SU-DHL-6 (cell line): ENCODE data around the gene LRBA.

ENCODE experiments used
- H2AFZ ChIP-seq: fragments of 200-600 bp; sonication (generic); 2 replicates; pipeline ENCODE4 v1.6.1; 2014; ENCODE audit warnings: low read depth, mild to moderate bottlenecking, moderate library complexity, mixed read lengths, antibody characterized with exemption, low read length; ENCODE audit not compliant: severe bottlenecking
- H3F3A ChIP-seq: fragments of 200-600 bp; shearing (Covaris generic); 2 replicates; pipeline ENCODE4 v1.6.0; 2016; ENCODE audit warnings: antibody characterized with exemption, mild to moderate bottlenecking; ENCODE audit not compliant: insufficient read depth
- H3K27ac ChIP-seq: fragments of 200-600 bp; sonication (generic); 2 replicates; pipeline ENCODE4 v1.5.1; 2016; ENCODE audit warnings: low read depth, mild to moderate bottlenecking, low read length, moderate library complexity, mixed read lengths
- H3K27me3 ChIP-seq: fragments of 200-600 bp; sonication (generic), shearing (Covaris generic); 2 replicates; pipeline ENCODE4 v1.6.0; 2014; ENCODE audit warnings: mild to moderate bottlenecking, low read length
- H3K36me3 ChIP-seq: fragments of 200-600 bp; sonication (generic); 2 replicates; pipeline ENCODE4 v1.6.1; 2014; ENCODE audit warnings: mild to moderate bottlenecking, low read length, mixed read lengths
- H3K4me2 ChIP-seq: fragments of 300-600, 200-600 bp; shearing (Covaris generic), sonication (generic); 2 replicates; pipeline ENCODE4 v1.6.0; 2014; ENCODE audit warnings: low read length, low read depth, mild to moderate bottlenecking; ENCODE audit not compliant: poor library complexity, severe bottlenecking
- H3K4me3 ChIP-seq: fragments of 200-600 bp; sonication (generic); 2 replicates; pipeline ENCODE4 v1.5.1; 2014; ENCODE audit warnings: antibody characterized with exemption, low read length, mild to moderate bottlenecking, mixed read lengths; ENCODE audit not compliant: insufficient read depth, poor library complexity, severe bottlenecking
- H3K79me2 ChIP-seq: fragments of 200-600 bp; sonication (generic); 2 replicates; pipeline ENCODE4 v1.6.1; 2014; ENCODE audit warnings: mild to moderate bottlenecking, low read length, moderate library complexity; ENCODE audit not compliant: insufficient read depth
- H3K9ac ChIP-seq: fragments of 200-600 bp; sonication (generic); 2 replicates; pipeline ENCODE4 v1.7.0; 2014; ENCODE audit warnings: mild to moderate bottlenecking, low read length
- H3K9me2 ChIP-seq: fragments of 200-600 bp; sonication (generic); replicated peaks from 2 replicates; pipeline ENCODE4 v1.6.1; 2014; ENCODE audit warnings: low read length; ENCODE audit not compliant: insufficient read depth
- H3K9me3 ChIP-seq: fragments of 200-600 bp; sonication (generic); 2 replicates; pipeline ENCODE4 v1.6.1; 2014; ENCODE audit warnings: low read length, mixed read lengths; ENCODE audit not compliant: insufficient read depth
- H4K20me1 ChIP-seq: fragments of 200-600 bp; sonication (generic); 2 replicates; pipeline ENCODE4 v1.6.1; 2014; ENCODE audit warnings: low read depth, mild to moderate bottlenecking, antibody characterized with exemption, low read length, moderate library complexity, mixed read lengths
- EZH2phosphoT487 ChIP-seq: fragments of 200-600 bp; sonication (generic), shearing (Covaris generic); conservative IDR thresholded peaks from 2 replicates; pipeline ENCODE4 v1.6.1; 2018; ENCODE audit warnings: mild to moderate bottlenecking, antibody characterized with exemption, low read length, moderate library complexity, mixed read lengths
- TF ChIP-seq, protein P1 (sequence below): fragments of 200-600 bp; sonication (generic); IDR thresholded peaks from one replicate; pipeline ENCODE4 v1.5.1; 2017; ENCODE audit warnings: antibody characterized with exemption, mild to moderate bottlenecking, low read length, moderate library complexity; ENCODE audit not compliant: insufficient read depth, poor library complexity, severe bottlenecking

Gene LRBA

DNA sequence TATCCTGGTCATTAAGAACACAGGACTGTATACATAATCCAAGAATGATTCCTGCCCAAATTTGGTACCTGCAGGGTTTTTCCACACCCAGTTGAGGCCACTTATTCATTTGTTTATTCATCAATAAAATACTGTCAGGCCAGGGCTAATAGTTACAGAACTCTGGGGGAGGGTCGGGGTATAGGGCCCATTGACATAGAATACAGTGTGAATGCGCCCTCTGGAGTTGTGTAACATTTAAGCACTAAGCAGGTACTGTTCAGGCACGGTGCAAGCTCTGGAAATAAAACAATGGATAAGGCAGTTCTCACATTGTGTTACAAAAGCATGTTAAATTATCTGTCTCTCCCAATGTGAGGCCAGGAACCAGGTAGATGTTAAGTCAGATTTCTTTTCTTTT lies 30.8 kb upstream of the LRBA start:
- H3K9me3 ChIP-seq = no peaks in the 10 kb centered on the region
- H3K9me2 ChIP-seq = no peaks in the 10 kb centered on the region
- no peaks in the 10 kb centered on the region for H3F3A ChIP-seq
- no peaks in the 10 kb centered on the region for H3K27me3 ChIP-seq
- H3K4me2 ChIP-seq = no peak overlapping the region
- no peak overlapping the region for H3K27ac ChIP-seq
- H3K9ac ChIP-seq = no peak overlapping the region
- H3K36me3 ChIP-seq = no peaks in the 10 kb centered on the region
- H4K20me1 ChIP-seq = no peaks in the 10 kb centered on the region
- H2AFZ ChIP-seq = no peak overlapping the region
- TF ChIP-seq EZH2phosphoT487 = no peak
- TF ChIP-seq, protein P1, sequence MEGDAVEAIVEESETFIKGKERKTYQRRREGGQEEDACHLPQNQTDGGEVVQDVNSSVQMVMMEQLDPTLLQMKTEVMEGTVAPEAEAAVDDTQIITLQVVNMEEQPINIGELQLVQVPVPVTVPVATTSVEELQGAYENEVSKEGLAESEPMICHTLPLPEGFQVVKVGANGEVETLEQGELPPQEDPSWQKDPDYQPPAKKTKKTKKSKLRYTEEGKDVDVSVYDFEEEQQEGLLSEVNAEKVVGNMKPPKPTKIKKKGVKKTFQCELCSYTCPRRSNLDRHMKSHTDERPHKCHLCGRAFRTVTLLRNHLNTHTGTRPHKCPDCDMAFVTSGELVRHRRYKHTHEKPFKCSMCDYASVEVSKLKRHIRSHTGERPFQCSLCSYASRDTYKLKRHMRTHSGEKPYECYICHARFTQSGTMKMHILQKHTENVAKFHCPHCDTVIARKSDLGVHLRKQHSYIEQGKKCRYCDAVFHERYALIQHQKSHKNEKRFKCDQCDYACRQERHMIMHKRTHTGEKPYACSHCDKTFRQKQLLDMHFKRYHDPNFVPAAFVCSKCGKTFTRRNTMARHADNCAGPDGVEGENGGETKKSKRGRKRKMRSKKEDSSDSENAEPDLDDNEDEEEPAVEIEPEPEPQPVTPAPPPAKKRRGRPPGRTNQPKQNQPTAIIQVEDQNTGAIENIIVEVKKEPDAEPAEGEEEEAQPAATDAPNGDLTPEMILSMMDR = no peak
- H3K4me3 ChIP-seq = no peak overlapping the region
- H3K79me2 ChIP-seq = no peaks in the 10 kb centered on the region

- Histone ChIP-seq H3K27me3 (no peaks in the 10 kb centered on the region), H3K9me3 (no peaks in the 10 kb centered on the region), H3K36me3 (no peaks in the 10 kb centered on the region), H3K4me3 (no peak overlapping the region), H3K27ac (no peak overlapping the region), H3K9ac (no peak overlapping the region), H3K9me2 (no peaks in the 10 kb centered on the region), H3K79me2 (no peaks in the 10 kb centered on the region), H2AFZ (no peak overlapping the region), H4K20me1 (no peaks in the 10 kb centered on the region), H3K4me2 (no peak overlapping the region), H3F3A (no peaks in the 10 kb centered on the region)
- TF ChIP-seq, protein P1 = no peak
- no peak for TF ChIP-seq EZH2phosphoT487
Measured at GRCh38 chr4:151043803-151044515, 28.9 kb upstream of the LRBA start.

GRCh38 chr4:151039733-151040132 lies 24.6 kb upstream of the LRBA start:
- Histone ChIP-seq H3K79me2 (no peaks in the 10 kb centered on the region), H3K9ac (no peak overlapping the region)

More at GRCh38 chr4:151039733-151040132, 24.6 kb upstream of the LRBA start:
- no peak overlapping the region for H3K27ac ChIP-seq
- no peaks in the 10 kb centered on the region for H4K20me1 ChIP-seq
- H3K9me3 ChIP-seq = no peaks in the 10 kb centered on the region
- no peaks in the 10 kb centered on the region for H3K27me3 ChIP-seq
- no peak overlapping the region for H3K4me2 ChIP-seq
- TF ChIP-seq, protein P1 = no peak
- TF ChIP-seq EZH2phosphoT487 = no peak
- H3K36me3 ChIP-seq = no peaks in the 10 kb centered on the region
- H3K9me2 ChIP-seq = no peaks in the 10 kb centered on the region
- H3F3A ChIP-seq = no peaks in the 10 kb centered on the region
- H2AFZ ChIP-seq = no peak overlapping the region
- no peak overlapping the region for H3K4me3 ChIP-seq
